PC-3 (cell line): ENCODE data around the gene FAM168B.
"Not testable (repeated sequence)": the region's sequence is repeated elsewhere in the genome, so short reads cannot be mapped to it uniquely, and the experiment has no call there.

Source experiments
- CTCF ChIP-seq: fragments of 300-600 bp; sonication (generic); conservative IDR thresholded peaks from 2 replicates; pipeline ENCODE4 v1.5.1; 2017; ENCODE audit warnings: antibody characterized with exemption, low read depth, mild to moderate bottlenecking, low read length
- EZH2 ChIP-seq: fragments of 300-600 bp; sonication (generic); IDR thresholded peaks from one replicate; pipeline ENCODE4 v1.6.1; 2017; ENCODE audit warnings: antibody characterized with exemption, mild to moderate bottlenecking, low read length; ENCODE audit not compliant: unreplicated experiment

- TF ChIP-seq CTCF, EZH2: not testable (repeated sequence)
Observed at GRCh38 chr2:131114950-131115349, 21.7 kb upstream of the FAM168B start.
